Airway epithelial cell (primary cell): ENCODE measurements around the gene MARF1. TPM values are rescaled to one million over a fixed set of nuclear protein-coding genes. Genes with fewer than 3 reads are reported as not detected.

ENCODE experiments used
- total RNA-seq: library from RNA; depleted of rRNA; stranded (reverse); fragments of >200 nt; gene quantifications from 2 replicates; pipeline ENCODE4 v1.2.3, GENCODE V29; 2015

MARF1 gene, protein sequence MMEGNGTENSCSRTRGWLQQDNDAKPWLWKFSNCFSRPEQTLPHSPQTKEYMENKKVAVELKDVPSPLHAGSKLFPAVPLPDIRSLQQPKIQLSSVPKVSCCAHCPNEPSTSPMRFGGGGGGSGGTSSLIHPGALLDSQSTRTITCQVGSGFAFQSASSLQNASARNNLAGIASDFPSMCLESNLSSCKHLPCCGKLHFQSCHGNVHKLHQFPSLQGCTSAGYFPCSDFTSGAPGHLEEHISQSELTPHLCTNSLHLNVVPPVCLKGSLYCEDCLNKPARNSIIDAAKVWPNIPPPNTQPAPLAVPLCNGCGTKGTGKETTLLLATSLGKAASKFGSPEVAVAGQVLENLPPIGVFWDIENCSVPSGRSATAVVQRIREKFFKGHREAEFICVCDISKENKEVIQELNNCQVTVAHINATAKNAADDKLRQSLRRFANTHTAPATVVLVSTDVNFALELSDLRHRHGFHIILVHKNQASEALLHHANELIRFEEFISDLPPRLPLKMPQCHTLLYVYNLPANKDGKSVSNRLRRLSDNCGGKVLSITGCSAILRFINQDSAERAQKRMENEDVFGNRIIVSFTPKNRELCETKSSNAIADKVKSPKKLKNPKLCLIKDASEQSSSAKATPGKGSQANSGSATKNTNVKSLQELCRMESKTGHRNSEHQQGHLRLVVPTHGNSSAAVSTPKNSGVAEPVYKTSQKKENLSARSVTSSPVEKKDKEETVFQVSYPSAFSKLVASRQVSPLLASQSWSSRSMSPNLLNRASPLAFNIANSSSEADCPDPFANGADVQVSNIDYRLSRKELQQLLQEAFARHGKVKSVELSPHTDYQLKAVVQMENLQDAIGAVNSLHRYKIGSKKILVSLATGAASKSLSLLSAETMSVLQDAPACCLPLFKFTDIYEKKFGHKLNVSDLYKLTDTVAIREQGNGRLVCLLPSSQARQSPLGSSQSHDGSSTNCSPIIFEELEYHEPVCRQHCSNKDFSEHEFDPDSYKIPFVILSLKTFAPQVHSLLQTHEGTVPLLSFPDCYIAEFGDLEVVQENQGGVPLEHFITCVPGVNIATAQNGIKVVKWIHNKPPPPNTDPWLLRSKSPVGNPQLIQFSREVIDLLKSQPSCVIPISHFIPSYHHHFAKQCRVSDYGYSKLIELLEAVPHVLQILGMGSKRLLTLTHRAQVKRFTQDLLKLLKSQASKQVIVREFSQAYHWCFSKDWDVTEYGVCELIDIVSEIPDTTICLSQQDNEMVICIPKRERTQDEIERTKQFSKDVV (N-terminal part only)
- total RNA-seq: 9.6 and 13.9 TPM in 2 replicates

GRCh38 chr16:15643048-15643945 lies at the start of gene MARF1:
MARF1 (minus strand) TSS chr16:15643154; CDS start chr16:15639233, 3,921 bp downstream.

DNA sequence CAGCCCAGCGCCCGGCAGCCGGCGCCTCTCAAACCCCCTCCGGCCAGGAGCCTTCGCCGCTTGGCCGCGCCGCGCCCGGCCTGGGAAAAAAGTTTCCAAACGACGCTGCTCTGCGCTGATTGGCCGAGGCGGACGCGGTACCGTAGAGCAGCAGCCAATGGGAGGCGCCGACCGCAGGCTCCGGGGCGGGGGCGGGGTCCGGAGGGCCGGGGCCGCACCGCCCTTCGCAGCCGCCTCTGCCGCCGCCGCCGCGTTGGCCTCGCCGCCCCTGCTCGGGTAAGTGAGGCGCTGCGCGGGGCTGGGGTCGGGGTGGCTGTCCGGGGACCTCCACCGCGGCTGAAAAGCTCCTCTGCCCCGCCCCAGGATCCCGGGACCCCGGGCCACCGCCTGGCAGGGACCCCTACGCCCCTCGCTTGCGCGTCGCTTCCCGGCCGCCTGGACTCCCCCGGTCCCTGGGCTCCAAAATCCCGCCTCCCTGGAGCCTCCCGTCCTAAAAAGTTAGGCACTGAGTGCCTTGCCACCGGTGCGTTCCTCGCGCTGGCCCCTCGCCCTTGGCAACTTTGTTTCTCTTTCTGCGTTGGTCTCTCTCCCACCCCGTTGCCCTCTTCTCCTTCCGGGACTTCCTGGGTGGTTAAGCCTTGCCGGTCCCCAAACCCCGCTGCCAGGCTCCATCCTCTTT lies 7.2 kb upstream of the MARF1 start, which contains the start of gene NDE1:
NDE1 (plus strand) TSS at position 227 of the 679 bp plus-strand sequence. CDS start 14,534 bp downstream, outside the sequence.

Other genes with a start within 250 kb of the MARF1 start
- gene MPV17L, start 247.4 kb downstream of the MARF1 start, total RNA-seq: 0.35 and 0.60 TPM in 2 replicates
- 4.6 and 8.1 TPM in 2 replicates for gene BMERB1, start 208.6 kb downstream of the MARF1 start, total RNA-seq
- gene NDE1, start 7.1 kb upstream of the MARF1 start, total RNA-seq: 62.1 and 87.3 TPM in 2 replicates
- gene MYH11, start 213.9 kb upstream of the MARF1 start, total RNA-seq: not detected in 2 replicates
- gene CEP20, start 245.4 kb upstream of the MARF1 start, total RNA-seq: 37.8 and 43.2 TPM in 2 replicates